Dedifferentiated amniotic fluid mesenchymal stem cell (primary cell): ENCODE data around the gene GSG1L2.
"Not testable (repeated sequence)": the region's sequence is repeated elsewhere in the genome, so short reads cannot be mapped to it uniquely, and the experiment has no call there.

Source experiments
- DNase-seq: peaks from one replicate; pipeline ENCODE4 v3.0.0-alpha.2; 2016; ENCODE audit errors: extremely low spot score

GSG1L2 gene

DNA sequence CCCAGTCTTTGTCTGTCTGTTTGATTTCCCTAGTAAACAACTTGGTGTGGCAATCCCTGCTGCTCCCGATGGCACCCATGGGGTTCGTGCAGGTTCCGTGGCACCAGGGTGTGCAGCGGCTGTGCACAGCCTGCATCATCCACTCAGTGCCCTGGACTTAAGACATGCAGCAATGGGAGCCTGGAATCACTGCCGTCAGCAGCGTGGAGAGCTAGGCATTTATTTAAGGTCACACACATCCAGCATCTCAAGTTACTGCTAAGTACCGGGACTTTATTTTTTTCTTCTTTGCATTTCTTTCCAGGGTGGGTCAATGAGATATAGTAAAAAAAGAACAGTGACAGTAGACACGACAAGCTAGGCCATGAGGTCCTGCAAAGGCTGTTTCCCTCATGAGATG lies 33.3 kb downstream of the GSG1L2 start:
- DNase-seq, result no peak

DNA sequence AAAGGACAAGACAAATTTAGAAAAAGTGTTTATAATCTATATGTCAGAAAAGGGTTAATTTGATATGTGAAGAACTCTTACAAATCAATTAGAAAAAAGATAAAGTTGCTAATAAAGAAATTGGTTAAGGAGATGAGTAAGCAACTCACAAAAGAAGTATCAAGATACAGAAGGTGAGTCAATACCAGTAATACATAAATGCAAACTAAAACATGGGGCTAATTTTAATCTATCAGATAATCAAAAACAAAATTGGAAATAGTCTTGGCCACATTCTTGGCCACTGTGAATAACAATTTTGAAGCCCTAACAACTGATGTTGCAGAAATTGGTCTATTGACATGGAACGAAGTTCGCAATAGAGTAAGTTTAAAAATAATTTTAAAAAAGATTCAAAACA lies 37.3 kb downstream of the GSG1L2 start:
- no peak for DNase-seq

DNA sequence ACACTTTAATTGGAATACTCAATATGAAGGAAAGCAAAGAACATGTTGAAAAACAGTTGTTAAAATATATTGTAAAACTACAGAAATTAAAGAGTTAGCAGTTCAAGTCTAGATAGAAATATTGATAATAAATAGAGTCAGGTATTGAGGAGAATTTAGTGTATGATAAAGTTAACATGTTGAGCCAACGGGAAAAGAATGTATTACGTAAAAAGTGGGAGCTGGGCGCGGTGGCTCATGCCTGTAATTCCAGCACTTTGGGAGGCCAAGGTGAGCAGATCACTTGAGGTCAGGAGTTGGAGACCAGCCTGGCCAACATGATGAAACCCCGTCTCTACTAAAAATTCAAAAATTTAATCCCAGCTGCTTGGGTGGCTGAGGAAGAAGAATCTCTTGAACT lies 38.4 kb downstream of the GSG1L2 start:
- not testable (repeated sequence) for DNase-seq

DNA sequence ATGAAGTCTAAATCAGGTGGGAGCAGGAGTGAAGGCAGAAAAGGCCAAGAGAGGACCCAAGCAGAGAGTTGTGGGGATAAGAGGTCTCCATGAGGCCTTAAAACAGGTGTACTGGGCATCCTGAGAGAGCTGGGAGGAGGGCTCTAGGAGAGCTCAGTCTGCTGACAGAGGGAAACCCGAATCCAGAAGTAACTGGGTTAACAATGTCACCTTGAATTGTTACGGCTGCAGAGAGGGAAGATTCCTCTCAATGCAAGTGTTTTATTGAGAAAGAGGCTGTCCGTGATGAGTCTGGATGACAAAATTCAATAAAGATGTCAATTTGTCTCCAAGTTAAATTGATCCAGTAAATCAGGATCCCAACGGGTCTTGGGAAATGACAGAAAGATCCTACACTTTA lies 38.8 kb downstream of the GSG1L2 start:
- no peak for DNase-seq

DNA sequence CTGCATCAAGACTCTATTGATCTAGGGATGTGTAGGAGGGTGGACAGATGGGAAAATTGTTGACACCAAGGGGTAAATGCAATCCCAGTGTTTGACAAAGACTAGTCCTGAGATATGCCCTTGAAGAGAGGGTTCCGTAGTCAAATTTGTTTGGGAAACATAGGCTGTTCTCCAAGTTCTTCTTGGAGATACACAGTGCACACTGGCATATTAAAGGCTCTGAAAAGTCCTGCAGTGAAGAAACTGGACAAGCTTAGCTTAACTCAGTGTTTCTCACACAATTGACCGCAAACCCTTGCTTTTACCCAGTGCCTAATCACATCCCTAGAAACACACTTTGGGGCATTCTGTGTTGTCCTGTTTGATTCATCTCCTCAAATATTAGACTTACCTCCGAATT lies 41.3 kb downstream of the GSG1L2 start:
- no peak for DNase-seq

DNA sequence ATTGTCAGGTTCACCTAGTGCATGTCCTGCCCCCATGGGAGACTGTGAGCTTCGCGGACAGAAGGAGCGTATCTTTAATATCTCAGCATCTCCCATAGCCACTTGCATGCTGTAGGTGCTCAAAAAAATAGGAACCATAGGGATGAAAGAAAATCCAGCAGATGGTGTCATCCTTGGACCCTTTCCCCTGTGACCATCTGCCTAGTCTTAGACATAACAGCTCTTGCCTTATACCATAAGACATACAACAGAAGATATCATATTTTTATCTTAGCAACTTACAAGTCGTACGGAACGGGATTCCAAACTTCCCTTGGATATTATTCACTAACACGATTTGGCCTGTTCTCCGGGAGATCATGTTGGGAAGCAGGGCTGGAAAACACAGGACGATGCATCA lies 45.0 kb downstream of the GSG1L2 start:
- no peak for DNase-seq

DNA sequence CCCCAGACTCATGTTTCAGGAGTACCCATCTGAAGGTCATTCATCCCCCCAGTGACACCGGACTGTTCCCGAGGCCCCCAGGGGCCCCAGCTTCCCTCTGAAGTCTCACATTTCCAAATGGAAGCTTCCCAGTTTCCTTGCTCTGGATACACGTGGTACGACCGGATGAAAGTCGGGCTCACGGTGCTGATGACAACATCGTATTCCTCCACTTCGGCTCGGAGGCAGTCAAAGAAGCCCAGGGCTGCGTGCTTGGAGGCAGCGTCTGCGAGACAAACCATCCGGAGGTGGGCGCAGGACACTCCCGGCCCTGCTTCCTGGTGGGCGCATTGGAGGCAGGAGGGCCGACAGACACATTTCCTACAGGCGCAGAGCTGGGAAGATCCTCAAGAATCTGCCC lies 49.2 kb downstream of the GSG1L2 start:
- no peak for DNase-seq

DNA sequence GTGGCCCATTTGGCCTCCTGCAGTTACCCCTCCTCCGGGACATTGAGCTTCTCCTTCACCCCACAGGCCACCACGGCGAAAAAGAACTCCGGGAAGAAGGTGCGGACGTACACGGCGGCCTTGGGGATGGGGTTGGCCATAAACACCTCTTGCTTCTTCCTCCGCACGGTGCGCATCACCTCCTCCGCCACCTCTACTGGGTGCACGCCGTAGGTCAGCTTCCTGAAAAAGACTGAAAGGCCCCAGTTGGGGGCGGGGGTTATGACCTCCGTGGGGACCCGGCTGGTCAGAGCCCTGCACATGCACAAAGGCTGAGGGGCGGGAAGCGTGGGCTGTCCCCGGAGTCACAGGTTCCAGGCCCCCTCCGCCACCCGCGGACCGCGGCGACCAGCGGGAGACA lies 50.4 kb downstream of the GSG1L2 start:
- DNase-seq, result no peak

DNA sequence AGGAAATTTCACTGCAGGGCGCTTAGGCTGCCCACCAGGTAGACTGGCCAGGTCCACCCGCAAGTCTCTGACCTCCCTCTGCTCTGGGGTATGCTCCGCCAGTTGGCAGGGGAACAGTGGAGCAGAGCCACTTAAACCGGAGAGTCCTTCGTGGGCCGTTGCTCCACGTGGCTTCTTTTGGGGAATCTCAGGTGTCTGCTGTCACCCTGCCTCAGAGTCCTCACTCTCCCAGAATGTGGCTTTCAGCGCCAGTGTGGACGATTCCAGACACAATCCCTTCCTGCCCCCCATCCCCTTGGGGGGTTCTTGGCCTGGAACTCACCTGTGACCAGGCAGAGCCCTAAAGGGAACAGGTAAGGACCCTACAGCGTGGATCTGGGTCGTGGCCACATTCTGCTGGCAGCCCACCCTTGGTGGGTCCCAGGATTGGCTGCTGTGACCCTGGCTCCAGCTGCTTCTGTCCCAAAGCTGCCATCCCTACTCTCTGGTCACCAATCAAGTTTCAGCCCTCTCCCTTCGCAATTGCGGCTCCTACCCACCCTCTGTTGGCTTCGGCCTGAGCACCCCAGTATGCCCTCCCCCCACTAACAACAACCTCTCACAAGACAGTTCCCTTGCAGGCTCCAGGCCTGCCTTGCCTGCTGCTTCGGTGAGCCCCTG lies 52.7 kb downstream of the GSG1L2 start:
- no peak for DNase-seq

DNA sequence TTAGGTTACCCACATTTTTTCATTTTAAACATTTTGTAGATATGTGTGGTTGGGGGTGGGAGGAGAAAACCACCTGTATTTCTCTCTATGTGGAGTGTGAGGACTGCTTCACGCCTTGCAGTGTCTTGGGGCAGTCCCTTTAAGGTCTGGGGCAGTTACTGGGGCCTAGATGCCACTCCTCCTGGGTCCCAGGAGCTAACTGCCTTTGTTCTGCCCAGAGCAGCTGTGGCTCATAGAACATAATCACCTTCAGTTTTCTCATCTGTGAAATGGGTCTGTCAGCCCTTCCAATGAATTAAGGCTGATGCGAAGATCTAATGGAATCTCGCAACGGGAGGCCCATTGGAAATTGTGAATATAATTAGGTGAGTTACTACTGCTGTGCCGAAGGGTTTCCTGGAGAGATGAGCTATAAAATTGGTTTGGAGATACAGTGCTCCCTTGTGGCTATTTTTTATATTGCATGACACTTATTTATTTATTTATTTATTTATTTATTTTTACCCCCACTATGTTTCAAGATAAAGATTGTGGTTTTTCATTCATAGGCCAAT lies 53.4 kb downstream of the GSG1L2 start:
- peak; percentile 21 for DNase-seq

DNA sequence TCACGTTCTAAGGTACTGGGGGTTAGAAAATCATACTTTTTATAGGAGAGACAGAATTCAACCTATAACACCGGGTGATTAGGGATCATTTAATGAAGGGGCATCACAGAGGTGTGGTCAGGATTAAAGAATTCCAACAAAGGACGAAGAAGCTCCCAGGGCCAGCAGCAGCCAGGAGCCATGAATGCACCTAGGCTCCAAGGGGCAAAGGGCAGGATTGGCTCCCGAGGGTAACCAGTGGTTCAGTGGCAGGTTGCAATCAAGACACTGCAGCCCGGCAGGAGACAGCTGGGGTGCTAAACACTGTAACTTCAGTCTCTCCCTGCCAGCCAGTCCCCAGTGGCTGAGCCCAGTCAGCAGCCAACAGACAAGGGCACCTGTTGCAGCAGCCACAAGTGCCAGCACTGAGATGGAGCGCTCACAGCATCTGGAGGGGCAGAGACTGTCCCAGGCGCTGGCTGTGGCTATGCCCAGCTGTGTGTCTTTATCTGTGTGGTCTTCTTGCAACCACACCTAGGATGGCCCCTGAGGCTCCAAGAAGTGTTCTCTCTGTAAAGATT lies 54.4 kb downstream of the GSG1L2 start:
- DNase-seq, result no peak

DNA sequence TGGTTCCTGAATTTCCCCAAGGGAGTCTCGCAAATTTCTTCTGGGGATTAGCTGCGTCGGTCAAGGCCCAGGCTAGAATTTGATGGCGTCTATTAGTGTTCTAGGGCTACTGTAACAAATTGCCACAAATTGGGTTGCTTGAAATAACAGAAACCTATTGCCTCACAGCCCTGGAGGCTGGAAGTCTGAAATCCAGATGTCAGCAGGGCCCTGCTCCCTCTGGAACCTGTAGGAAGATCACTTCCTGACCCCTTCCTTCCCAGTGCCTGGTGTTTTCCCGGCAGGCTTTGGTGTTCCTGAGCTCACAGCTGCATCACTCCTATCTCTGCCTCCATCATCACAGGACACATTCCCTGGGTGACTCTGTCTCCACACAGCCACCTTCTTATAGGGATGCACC lies 54.9 kb downstream of the GSG1L2 start:
- DNase-seq, result no peak

DNA sequence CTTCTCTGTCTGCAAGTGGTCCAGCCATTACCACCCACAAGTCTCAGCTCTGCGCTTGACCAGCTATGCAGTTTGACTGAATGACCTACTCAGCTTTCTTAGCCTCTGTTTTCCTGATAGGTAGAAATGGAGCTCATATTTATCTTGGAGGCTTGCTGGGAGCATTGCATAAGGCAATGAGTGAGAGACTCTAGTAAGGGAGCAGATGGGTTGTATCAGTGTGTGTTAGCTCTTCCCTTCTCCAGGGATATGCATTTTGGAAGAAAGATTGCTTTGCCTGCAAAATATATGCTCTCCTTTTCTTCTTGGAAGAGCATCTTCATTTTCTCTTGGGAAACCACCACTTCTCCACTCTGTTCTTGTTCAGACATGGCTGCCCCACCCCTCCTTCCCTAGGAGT lies 56.6 kb downstream of the GSG1L2 start:
- no peak for DNase-seq

DNA sequence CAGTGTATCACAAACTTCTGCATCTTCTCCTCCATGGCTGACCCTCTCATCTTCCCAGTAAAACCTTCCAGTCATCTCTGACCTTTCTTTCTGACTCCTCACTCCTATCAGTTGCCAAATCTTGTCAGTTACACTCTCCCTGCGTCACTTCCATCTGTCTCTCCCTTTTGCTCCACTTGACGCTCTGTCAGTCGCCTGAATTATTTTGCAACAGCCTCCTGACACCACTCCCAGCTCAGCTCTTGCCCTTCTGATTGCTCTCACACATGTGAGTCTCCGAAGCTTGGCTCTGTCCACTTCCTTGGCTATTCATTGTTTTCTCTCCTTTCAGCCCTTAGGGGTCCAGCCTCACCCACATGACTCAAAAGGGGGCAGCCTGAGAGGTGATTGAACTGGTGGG lies 58.2 kb downstream of the GSG1L2 start:
- no peak for DNase-seq

DNA sequence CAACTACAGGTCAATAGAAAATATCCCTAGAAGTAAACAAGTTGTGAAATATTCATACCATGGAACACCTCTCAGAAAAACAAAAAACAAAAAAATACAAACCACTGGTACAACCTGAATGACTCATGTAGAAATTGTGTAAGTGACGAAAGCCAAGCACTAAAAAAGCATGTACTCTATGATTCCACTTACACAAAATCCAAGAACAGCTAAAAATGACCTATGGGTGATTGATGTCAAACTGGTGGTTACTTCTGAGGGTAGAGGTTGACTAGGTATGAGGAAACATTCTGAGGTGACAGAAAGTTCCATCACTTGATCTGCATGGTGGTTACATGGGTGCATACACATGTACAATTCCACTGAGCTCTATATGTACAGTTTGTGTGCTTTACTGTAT lies 61.6 kb downstream of the GSG1L2 start:
- no peak for DNase-seq

DNA sequence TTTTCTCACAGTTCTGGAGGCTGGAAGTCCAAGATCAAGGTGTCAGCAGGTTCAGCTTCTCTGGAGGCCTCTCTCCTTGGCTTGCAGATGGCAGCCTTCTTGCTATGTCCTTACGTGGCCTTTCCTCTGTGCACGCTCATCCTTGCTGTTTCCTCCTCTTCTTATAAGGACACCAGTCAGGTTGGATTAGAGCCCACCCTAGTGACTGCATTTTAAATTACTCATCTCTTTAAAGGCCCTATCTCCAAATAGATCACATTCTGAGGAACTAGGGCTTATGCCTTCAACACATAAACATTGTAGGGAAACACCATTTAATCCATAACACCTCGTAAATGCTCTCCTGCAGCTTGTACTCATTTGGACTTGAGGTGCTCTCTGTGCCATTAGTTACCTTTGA lies 66.8 kb downstream of the GSG1L2 start:
- DNase-seq, result no peak
